Kidney epithelial cell (primary cell): ENCODE results near the gene SNX11. TPM values are rescaled to one million over a fixed set of nuclear protein-coding genes. Genes with fewer than 3 reads are reported as not detected.

ENCODE experiments used
- DNase-seq: peaks from one replicate; pipeline ENCODE4 v3.0.0-alpha.2; 2010; ENCODE audit warnings: low read depth
- H3K27me3 ChIP-seq: 2 replicates; pipeline ENCODE4 v1.6.0; 2011; ENCODE audit warnings: low read length; ENCODE audit not compliant: control insufficient read depth, insufficient read depth
- H3K36me3 ChIP-seq: 2 replicates; pipeline ENCODE4 v1.5.1; 2011; ENCODE audit warnings: low read length; ENCODE audit not compliant: control insufficient read depth, insufficient read depth
- H3K4me3 ChIP-seq: 2 replicates; pipeline ENCODE4 v1.5.1; 2011; ENCODE audit warnings: low read depth, mild to moderate bottlenecking, control low read depth, low read length
- total RNA-seq: library from RNA; depleted of rRNA; stranded (reverse); fragments of >200 nt; gene quantifications from 2 replicates; pipeline ENCODE4 v1.2.3, GENCODE V29; 2015
- TF ChIP-seq, protein P1 (sequence below): IDR thresholded peaks from 2 replicates; pipeline ENCODE4 v1.5.1; 2011; ENCODE audit warnings: mild to moderate bottlenecking, moderate library complexity, low read length, control low read depth, inconsistent platforms; ENCODE audit not compliant: insufficient read depth, poor library complexity, severe bottlenecking

The SNX11 gene
- total RNA-seq, 1 donor from 2014 or later: 18.1 TPM

DNA sequence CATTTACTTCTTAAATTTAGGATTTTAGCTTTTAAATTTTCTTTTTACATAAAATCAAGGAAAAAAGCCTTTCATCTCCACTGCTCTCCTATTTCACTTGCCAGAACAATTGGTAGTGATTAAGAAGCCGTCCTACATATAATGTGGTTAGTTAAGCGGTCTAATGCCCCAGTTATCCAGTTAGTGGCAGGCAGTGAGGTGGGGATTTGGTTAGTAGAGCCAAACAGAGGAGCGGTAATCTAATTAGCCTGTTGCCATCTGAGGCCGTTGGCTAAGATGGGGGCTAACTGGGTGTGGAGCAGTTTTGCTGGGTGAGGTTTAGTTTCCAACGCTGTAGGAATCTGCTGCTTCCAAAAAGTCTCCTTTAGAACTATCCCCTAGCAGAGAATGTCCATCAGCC is 22.4 kb downstream of the SNX11 start:
- Histone ChIP-seq H3K27me3 (no peaks in the 10 kb centered on the region), H3K4me3 (no peak overlapping the region), H3K36me3 (no peaks in the 10 kb centered on the region)
- TF ChIP-seq, protein P1, sequence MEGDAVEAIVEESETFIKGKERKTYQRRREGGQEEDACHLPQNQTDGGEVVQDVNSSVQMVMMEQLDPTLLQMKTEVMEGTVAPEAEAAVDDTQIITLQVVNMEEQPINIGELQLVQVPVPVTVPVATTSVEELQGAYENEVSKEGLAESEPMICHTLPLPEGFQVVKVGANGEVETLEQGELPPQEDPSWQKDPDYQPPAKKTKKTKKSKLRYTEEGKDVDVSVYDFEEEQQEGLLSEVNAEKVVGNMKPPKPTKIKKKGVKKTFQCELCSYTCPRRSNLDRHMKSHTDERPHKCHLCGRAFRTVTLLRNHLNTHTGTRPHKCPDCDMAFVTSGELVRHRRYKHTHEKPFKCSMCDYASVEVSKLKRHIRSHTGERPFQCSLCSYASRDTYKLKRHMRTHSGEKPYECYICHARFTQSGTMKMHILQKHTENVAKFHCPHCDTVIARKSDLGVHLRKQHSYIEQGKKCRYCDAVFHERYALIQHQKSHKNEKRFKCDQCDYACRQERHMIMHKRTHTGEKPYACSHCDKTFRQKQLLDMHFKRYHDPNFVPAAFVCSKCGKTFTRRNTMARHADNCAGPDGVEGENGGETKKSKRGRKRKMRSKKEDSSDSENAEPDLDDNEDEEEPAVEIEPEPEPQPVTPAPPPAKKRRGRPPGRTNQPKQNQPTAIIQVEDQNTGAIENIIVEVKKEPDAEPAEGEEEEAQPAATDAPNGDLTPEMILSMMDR: no peak
- DNase-seq: no peak

DNA sequence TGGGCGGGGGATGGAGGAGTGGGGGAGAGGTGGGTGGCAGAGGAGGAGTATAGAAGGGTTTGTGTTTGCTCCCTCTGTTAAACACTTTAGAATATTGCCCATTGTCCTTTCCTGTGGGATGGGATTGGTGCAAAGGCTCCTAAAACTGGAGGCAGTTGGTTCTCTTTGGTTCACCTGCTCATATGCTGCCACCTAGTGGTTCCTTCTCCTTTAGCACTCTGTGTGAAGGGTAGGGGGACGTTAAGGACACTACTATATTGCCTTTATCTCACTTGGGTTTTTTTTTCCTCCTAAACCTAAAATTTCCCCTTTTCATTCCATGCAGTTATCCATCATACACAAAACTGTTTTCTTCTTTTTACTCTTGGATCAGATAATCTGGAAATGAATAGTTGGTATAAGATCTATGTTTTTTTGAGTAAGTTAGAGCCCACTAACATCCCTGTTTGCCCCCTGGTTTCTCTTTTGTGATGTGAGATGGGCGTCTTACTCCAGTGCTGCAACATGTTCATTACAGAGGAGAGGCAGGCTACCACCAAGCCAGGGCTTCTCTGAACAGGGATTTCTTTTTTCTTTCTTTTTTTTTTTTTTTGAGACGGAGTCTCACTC is 23.8 kb downstream of the SNX11 start:
- Histone ChIP-seq H3K36me3 (no peaks in the 10 kb centered on the region), H3K27me3 (no peaks in the 10 kb centered on the region), H3K4me3 (no peak overlapping the region)
- peak; percentile 37 for DNase-seq
- TF ChIP-seq, protein P1: peak; percentile 84

GRCh38 chr17:48132385-48132784 is 24.8 kb downstream of the SNX11 start:
- no peaks in the 10 kb centered on the region for H3K27me3 ChIP-seq
- DNase-seq: no peak
- H3K4me3 ChIP-seq: no peak overlapping the region
- no peaks in the 10 kb centered on the region for H3K36me3 ChIP-seq
- TF ChIP-seq, protein P1: no peak

DNA sequence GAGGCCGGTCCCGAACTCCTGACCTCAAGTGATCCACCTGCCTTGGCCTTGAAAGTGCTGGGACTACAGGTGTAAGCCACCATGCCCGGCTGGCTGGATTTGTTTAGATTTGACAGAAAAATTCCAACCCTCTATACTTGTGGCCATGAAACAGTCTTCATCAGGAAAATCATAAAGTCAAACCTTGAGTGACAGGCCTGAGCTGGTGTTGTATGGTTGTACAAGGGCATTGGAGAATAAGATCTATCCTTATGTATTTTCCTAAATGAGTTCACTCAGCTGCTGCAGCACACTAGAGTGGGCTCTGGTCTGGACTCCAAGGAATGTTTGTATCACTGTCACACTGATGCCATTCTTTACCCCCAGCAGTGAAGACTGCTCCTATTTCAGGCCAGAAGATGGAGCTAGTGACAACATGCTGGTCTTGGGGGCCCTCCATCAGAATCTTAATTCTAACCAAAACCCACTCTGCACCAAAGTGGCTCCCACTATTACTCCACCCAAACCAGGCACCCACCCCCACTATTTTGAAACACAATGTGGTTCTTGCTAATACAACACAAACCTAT is 27.4 kb downstream of the SNX11 start:
- Histone ChIP-seq H3K4me3 (no peak overlapping the region), H3K36me3 (no peaks in the 10 kb centered on the region), H3K27me3 (no peaks in the 10 kb centered on the region)
- TF ChIP-seq, protein P1: peak; percentile 20
- no peak for DNase-seq

DNA sequence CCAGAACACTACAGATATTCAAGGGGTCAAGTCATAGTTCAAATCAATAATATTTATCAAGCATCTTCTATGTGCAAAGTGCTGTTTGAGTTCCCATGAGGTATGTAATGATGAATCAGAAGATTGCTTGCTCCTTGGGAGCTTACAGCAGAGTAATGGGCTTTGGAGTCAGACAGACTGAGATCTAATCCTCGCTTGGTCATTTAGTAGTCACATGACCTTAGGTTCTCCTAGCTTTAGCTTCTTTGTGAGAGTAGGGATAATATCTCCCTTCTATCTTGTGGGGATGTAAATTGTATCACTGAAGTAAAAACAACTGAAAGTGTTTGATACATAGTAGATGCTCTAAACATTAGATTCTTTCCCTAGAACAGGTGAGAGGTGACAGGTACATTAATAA is 30.1 kb downstream of the SNX11 start:
- TF ChIP-seq, protein P1: no peak
- no peaks in the 10 kb centered on the region for H3K36me3 ChIP-seq
- H3K27me3 ChIP-seq: no peaks in the 10 kb centered on the region
- no peak overlapping the region for H3K4me3 ChIP-seq
- DNase-seq: no peak

- TF ChIP-seq, protein P1: no peak
- H3K36me3 ChIP-seq: no peaks in the 10 kb centered on the region
- no peak overlapping the region for H3K4me3 ChIP-seq
- no peak for DNase-seq
- peaks cover 6% of the 10 kb centered on the region for H3K27me3 ChIP-seq
Measured at GRCh38 chr17:48139944-48140343, 32.4 kb downstream of the SNX11 start.
